Dedifferentiated amniotic fluid mesenchymal stem cell (primary cell): ENCODE measurements around the gene CMKLR1.

Source experiments
- DNase-seq: peaks from one replicate; pipeline ENCODE4 v3.0.0-alpha.2; 2016; ENCODE audit errors: extremely low spot score

CMKLR1 gene

DNA sequence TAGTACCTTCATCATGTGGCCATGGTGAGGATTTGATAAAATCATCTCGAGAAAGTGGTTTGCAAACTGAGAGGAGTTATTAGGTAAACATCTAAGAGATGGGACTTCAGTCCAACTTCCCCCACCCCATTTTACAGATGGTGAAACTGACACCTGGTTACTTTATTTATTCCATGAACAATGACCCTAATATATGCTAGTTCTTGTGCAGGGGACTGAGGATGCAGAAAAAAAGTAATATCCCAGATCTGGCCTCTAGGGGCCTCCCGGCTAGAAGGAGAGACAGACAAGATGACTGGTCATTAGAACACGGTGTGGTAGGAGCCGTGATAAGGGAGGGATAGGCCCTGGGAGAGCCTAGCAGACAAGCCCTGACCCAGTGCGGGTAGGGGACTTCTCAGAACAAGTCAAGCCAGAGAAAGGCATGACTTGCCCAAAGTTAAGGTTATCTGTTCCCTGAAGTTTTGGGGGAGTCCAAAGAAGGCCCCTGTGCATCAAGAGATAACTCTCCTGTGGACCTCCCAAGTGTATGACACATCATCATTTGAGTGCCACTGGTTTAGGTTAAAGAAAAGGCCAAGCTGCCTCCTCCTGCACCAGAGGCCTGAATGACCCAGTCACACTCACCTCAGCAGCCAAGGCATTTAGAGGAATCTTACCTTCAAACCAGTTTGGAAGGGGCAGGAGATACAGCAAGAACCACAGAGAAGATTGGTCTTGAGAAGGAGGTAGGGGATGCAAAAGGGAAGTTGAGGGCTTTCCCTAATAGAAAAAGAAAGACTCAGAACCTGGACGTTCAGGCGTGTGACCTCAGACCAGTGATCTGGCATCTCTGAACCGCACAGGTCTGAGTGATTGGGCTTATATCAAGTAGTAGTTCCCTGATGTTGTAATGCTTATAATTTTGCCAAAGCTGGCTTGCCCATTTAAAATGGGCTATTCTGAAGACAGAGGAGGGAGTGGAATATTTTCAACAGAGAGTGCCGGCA lies 1.6 kb downstream of the CMKLR1 start:
- DNase-seq, result peak; percentile 26

- DNase-seq, result no peak
Measured at GRCh38 chr12:108335349-108336119, 3.6 kb downstream of the CMKLR1 start.

GRCh38 chr12:108333898-108334699 lies 5.0 kb downstream of the CMKLR1 start:
- no peak for DNase-seq

DNA sequence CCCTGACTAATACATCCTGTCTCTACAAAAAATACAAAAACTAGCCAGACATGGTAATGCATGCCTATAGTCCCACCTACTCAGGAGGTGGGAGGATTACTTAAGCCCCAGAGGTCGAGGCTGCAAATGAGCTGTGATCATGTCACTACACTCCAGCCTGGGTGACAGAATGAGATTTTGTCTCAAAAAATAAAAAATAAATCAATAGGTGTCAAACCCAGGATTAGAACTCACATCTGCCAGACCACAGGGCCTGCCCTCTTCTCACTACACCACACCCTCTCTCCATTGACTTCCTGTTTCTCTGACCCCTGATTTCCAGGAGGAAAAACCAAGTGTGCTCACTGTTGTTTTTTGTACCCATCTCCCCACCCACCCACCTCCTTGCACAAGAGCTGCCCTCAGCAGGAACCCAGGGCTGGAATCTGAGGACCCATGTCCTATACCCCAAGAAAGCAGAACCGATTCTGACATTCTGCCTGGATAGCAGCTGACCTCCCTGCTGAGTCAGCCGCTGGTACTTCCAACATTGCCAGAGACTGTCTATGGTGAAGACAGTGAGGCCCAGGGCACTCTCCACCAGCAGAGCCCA lies 6.2 kb downstream of the CMKLR1 start:
- no peak for DNase-seq

DNA sequence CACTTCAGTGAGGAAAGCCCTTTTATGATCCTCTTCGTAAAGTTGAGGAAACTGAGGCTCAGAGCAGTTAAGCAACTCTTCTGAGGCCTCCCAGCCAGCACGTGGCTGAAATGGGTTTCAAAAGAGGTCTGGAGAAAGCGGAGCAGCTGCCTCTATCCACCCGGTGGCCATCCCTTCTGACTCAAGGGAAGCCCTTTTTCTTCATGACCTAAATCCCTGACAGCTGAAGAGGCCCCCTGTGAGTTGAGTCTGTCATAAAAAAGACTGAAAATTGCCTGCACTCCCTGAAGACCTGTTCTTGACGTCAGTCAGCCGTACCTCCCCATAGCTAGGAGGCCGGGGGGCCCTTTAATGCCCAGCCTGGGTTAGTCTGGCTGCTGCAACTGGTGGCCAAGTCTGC lies 10.7 kb downstream of the CMKLR1 start:
- no peak for DNase-seq

DNA sequence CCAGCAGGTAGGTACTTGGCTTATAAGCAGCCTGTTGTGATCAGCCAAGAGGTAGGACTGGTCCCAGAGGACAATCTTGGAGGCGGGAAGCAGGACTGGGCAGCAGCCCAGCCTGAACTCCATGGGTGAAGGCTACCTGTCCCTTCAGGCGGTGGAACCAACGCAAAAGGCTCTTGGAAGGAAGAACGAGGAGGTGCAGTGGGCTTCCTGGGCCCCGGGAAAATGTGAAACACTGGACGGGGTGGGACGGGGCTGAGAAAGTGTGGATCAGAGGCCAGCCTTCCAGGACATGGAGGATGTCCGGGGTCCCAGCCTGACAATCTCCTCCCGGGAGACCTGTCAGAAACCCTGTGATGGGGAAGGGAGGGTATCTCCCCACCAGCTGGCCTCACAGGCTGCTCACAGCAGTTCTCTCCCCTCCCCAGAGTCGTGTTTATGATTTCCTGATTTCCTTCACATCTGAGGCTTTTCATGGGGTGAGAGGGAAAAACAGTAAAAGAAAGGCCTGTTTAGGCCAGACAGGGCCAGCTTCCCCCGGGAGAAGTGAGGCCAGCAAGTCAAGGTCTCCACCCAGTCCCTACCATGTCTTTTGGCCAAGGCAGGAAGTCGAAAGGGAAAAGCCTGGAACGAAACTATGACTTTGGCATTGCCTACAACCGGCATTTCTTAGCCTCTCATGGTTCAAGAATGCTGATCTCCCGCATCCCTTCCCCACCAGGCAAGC lies 11.3 kb downstream of the CMKLR1 start:
- DNase-seq, result no peak

- no peak for DNase-seq
Measured at GRCh38 chr12:108326254-108326750, 12.8 kb downstream of the CMKLR1 start.

GRCh38 chr12:108325549-108325948 lies 13.6 kb downstream of the CMKLR1 start:
- DNase-seq, result no peak

DNA sequence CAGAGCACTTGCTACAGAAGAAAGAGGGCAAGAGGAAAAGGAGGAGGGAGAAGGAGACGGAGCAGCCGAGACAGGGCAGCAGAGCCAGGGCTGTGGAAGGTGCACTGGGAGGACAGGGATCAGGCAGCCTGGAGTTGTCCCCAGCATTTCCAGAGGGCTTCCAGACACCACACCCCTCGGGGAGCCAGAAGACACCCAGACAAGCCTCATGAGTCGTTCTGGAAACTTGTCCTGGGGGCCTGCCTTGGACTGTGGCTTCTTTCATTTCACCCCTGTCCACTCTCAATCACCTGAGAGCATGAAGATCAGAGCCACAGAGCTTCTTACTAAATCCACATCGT lies 14.1 kb downstream of the CMKLR1 start:
- DNase-seq, result no peak

- DNase-seq, result no peak
Measured at GRCh38 chr12:108324351-108325017, 14.6 kb downstream of the CMKLR1 start.

DNA sequence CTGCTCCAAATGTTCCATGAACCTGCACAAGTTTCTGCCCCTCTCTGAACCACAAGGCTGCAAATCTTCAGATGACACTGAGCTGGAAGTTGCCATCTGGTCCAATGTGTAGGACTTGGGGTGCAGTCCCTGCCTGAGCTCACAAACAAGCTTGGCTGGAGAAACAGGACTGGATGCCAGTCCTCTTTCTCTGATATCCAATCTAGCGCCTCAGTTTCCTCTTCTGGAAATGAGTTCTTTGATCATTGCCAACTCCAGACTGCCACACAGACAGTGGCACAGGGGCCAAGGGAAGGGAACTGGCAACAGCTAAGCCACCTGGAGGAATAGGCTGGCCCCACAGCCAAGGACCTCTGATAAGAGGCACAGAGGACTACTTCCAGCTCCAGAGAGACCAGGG lies 15.5 kb downstream of the CMKLR1 start:
- DNase-seq, result no peak

DNA sequence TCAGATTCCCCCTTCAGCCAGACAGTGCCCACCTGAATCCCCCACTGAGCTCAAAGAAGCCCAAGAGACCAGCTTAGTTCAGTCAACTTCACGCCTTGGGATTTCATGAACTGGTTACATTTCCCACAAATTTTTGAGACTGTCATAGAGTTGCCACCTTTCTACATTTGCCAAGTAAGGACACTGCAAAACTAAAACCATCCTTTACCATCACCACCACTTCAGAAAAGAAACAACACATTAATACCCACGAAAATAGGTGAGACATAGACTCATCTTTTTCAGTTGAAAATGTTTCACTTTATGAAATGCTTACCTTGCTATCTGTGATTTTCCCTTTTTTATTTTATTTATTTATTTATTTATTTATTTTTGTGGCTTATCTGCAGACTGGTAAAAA lies 16.1 kb downstream of the CMKLR1 start:
- no peak for DNase-seq

DNA sequence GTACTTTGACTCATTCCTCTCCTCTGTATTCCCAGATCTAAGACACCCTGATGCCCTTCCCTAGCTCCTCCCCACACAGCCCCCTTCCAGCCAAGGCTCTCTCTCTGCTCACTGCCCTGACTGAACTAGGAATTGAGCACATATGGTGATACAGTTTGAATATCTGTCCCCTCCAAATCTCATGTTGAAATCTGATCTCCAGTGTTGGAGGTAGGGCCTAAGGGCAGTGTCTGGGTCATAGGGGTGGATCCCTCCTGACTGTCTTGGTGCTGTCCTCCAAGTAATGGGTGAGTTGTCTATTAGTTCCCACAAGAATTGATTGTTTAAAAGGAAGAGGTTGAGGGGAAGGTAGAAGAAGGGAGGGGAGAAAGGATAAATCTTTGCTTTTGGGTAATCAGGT lies 17.4 kb downstream of the CMKLR1 start:
- DNase-seq, result no peak

DNA sequence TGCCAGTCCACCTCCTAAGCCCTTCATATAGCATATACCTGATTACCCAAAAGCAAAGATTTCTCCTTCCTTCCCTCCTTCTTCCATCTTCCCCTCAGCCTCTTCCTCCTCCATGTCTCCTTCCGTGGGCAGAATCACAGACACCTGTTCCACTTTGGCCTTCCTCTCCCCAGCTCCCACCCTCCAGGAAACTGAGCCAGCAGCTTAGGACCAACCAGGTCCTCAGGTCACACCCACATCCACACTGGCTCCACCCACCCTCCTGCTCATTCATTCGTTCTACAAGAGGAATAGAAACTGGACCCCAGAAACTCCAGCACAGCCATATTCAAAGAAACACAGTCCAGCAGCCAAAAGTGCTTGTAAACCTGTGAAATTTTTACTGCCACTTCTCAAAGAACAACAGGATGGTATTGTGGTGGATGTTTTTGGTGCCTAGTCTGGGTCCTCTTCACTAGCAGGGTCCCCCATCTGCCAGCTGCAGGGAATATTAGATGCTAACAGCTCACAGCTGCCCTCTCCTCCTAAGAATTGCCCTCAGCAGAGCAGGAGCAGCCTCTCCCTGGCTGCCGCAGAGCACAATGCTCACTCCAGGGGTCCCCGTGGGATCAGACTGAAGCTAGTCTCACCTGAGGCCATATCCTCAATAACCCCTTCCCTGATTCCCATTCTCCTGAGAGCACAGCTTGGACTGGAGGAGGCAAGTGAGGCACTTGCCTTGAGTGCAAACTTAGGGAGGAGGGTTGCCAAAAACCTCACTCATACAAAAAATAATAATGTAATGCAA lies 18.4 kb downstream of the CMKLR1 start:
- no peak for DNase-seq

DNA sequence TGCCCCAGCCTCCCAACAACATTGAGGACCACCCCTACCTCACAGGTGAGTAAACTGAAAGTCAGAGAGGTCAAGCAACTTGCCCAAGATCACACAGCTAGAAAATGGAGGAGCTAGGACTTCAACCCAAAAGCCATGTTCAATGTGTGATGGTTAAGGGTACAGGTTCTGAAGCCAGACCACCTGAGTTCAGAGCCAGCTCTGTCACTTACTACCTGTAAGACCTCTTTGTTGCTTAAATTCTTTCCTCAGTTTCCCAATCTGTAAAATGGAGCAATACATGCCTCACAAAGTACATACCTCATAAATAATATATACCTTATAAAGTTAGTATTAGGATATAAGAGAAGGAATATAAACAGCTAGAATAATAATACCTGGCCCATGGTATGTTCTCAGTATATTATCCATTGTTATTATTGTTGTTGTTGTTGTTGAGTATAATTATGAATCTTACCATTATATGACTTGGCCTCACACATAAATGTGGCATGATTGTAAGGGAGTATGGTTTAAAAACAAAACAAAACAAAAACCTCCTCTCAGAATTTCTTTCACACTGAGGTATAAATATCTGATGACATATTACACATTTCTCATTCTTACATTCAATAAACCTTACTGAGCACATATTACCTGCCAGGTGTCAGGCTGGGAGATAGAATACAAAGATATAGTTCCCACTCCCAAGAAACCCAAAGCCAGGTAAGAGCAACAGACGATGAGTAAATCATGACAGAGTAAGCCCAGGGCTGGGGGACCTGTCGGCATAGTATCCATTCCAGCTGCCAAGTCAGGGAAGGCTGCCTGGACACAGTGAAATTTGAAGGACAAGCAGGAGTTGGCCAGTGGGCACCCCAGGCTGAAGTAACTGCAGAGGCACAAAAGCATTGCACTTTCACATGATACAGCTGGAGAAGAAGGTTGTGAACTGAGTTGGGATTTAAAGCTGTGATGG lies 19.6 kb downstream of the CMKLR1 start:
- no peak for DNase-seq

- DNase-seq, result no peak
Measured at GRCh38 chr12:108318472-108319275, 20.4 kb downstream of the CMKLR1 start.
